Liver (tissue), 9 donors: Measurements from ENCODE around the gene CPSF4. TPM values are rescaled to one million over a fixed set of nuclear protein-coding genes. Genes with fewer than 3 reads are reported as not detected.
A peak's percentile ranks its signal among the peaks of the same experiment; 100 is the strongest.

ENCODE experiments used
- DNase-seq: peaks from one replicate; pipeline ENCODE4 v3.0.0-alpha.2; 2017; ENCODE audit warnings: low spot score
- H3K27ac ChIP-seq, 2 donors: one replicate each; pipeline ENCODE4 v1.7.0; 2013; ENCODE audit warnings: inconsistent platforms in 2 of 2, low read length in 2 of 2, control low read depth in 1 of 2, low read depth in 1 of 2, mild to moderate bottlenecking in 1 of 2
- H3K27me3 ChIP-seq, 4 donors: one replicate each; pipeline versions ENCODE4 v1.6.1 to v1.7.0; 2013; ENCODE audit warnings: low read length in 3 of 4, inconsistent platforms in 1 of 4, mild to moderate bottlenecking in 1 of 4, moderate library complexity in 1 of 4; ENCODE audit not compliant: control insufficient read depth in 4 of 4, insufficient read depth in 4 of 4
- H3K36me3 ChIP-seq, 4 donors: one replicate each; pipeline versions ENCODE4 v1.6.1 to v1.7.0; 2013; ENCODE audit warnings: low read length in 3 of 4, mild to moderate bottlenecking in 3 of 4, low read depth in 1 of 4, moderate library complexity in 1 of 4; ENCODE audit not compliant: control insufficient read depth in 4 of 4, insufficient read depth in 3 of 4
- H3K4me1 ChIP-seq, 4 donors: one replicate each; pipeline versions ENCODE4 v1.6.1 to v1.7.0; 2013; ENCODE audit warnings: low read length in 3 of 4, mild to moderate bottlenecking in 3 of 4, moderate library complexity in 1 of 4; ENCODE audit not compliant: control insufficient read depth in 4 of 4, insufficient read depth in 4 of 4
- H3K4me3 ChIP-seq, 3 donors: one replicate each; pipeline versions ENCODE4 v1.6.1 to v1.7.0; 2013; ENCODE audit warnings: low read length in 3 of 3, control low read depth in 1 of 3, low read depth in 1 of 3, mild to moderate bottlenecking in 1 of 3
- H3K9ac ChIP-seq, 2 donors: one replicate each; pipeline ENCODE4 v1.7.0; 2013; ENCODE audit warnings: low read length in 2 of 2, mild to moderate bottlenecking in 2 of 2, moderate library complexity in 2 of 2, control low read depth in 1 of 2, low read depth in 1 of 2
- H3K9me3 ChIP-seq, 4 donors: one replicate each; pipeline versions ENCODE4 v1.6.1 to v1.7.0; 2013; ENCODE audit warnings: low read length in 3 of 4; ENCODE audit not compliant: control insufficient read depth in 4 of 4
- ATF3 ChIP-seq: IDR thresholded peaks from 2 replicates; pipeline ENCODE4 v1.6.1; 2016; ENCODE audit warnings: antibody characterized with exemption
- EGR1 ChIP-seq, 2 donors: IDR thresholded peaks; 2 replicates each; pipeline ENCODE4 v1.6.1; 2016 to 2018; ENCODE audit warnings: antibody characterized with exemption in 2 of 2, low read depth in 2 of 2
- FOXA1 ChIP-seq: IDR thresholded peaks from 2 replicates; pipeline ENCODE4 v1.6.1; 2016; ENCODE audit warnings: antibody characterized with exemption
- FOXA2 ChIP-seq: IDR thresholded peaks from 2 replicates; pipeline ENCODE4 v1.6.1; 2016; ENCODE audit warnings: antibody characterized with exemption
- GABPA ChIP-seq, 2 donors: IDR thresholded peaks in 1 of 2; conservative IDR thresholded peaks in 1 of 2; 2 replicates each; pipeline ENCODE4 v1.6.1; 2016; ENCODE audit warnings: antibody characterized with exemption in 2 of 2, mild to moderate bottlenecking in 1 of 2, moderate library complexity in 1 of 2
- HNF4A ChIP-seq, 2 donors: conservative IDR thresholded peaks; 2 replicates each; pipeline ENCODE4 v1.6.1; 2016; ENCODE audit warnings: antibody characterized with exemption in 2 of 2, mild to moderate bottlenecking in 2 of 2
- HNF4G ChIP-seq: IDR thresholded peaks from 2 replicates; pipeline ENCODE4 v1.6.1; 2016; ENCODE audit warnings: antibody characterized with exemption
- JUND ChIP-seq, 2 donors: IDR thresholded peaks; 2 replicates each; pipeline ENCODE4 v1.6.1; 2016; ENCODE audit warnings: antibody characterized with exemption in 2 of 2
- NR2F2 ChIP-seq: IDR thresholded peaks from 2 replicates; pipeline ENCODE4 v1.6.1; 2016; ENCODE audit warnings: antibody characterized with exemption
- RAD21 ChIP-seq, 2 donors: IDR thresholded peaks; 2 replicates each; pipeline ENCODE4 v1.6.1; 2016; ENCODE audit warnings: antibody characterized with exemption in 2 of 2, mild to moderate bottlenecking in 2 of 2
- REST ChIP-seq: IDR thresholded peaks from 2 replicates; pipeline ENCODE4 v1.6.1; 2016; ENCODE audit warnings: antibody characterized with exemption, mild to moderate bottlenecking
- RXRA ChIP-seq, 2 donors: IDR thresholded peaks; 2 replicates each; pipeline ENCODE4 v1.6.1; 2017 to 2018; ENCODE audit warnings: antibody characterized with exemption in 2 of 2, mild to moderate bottlenecking in 1 of 2
- SP1 ChIP-seq: IDR thresholded peaks from 2 replicates; pipeline ENCODE4 v1.6.1; 2018; ENCODE audit warnings: antibody characterized with exemption, mild to moderate bottlenecking
- TAF1 ChIP-seq: conservative IDR thresholded peaks from 2 replicates; pipeline ENCODE4 v1.6.1; 2016; ENCODE audit warnings: antibody characterized with exemption, mild to moderate bottlenecking
- YY1 ChIP-seq: IDR thresholded peaks from 2 replicates; pipeline ENCODE4 v1.6.1; 2016; ENCODE audit warnings: antibody characterized with exemption, mild to moderate bottlenecking
- WGBS: extraction: QIAGEN DNeasy Blood & Tissue Kit; methylation state at CpG from one replicate; pipeline ENCODE4 v1.1.7; 2013; 5-methylcytosine and 5-hydroxymethylcytosine counted together
- polyA plus RNA-seq, 2 donors: library from polyadenylated mRNA; stranded (reverse) in 1 of 2; unstranded in 1 of 2; fragments of 200-250 nt in 1 of 2; fragments of >200 nt in 1 of 2; fragmentation: Nextera tagmentation in 1 of 2; extraction: Ambion mirVana in 1 of 2; gene quantifications; one replicate each; pipeline versions ENCODE4 v1.2.1 to v1.2.3, GENCODE V29; 2013 to 2015
- total RNA-seq, 2 donors: library from RNA; depleted of rRNA; stranded (reverse); fragments of >200 nt; gene quantifications; one replicate each; pipeline ENCODE4 v1.2.3, GENCODE V29; 2014
- TF ChIP-seq, protein P1 (sequence below): IDR thresholded peaks from 2 replicates; pipeline ENCODE4 v1.6.1; 2016; ENCODE audit warnings: antibody characterized with exemption
- TF ChIP-seq, protein P2 (sequence below): fragments of 150-350 bp; IDR thresholded peaks from 2 replicates; pipeline ENCODE4 v1.5.1; 2017; ENCODE audit warnings: improper control_type of control experiment, low read depth, low read length; ENCODE audit not compliant: missing input control
- TF ChIP-seq, protein P3 (sequence below): IDR thresholded peaks from 2 replicates; pipeline ENCODE4 v1.6.1; 2016; ENCODE audit warnings: antibody characterized with exemption
- donor health status: healthy.
- donor health status: healthy.
- donor health status: healthy.
- donor health status: healthy.
- donor health status: healthy.

CPSF4 gene
- total and polyA plus RNA-seq, 4 donors: 7.1 to 15.3 (median 10.5) TPM

- TF ChIP-seq, protein P1, sequence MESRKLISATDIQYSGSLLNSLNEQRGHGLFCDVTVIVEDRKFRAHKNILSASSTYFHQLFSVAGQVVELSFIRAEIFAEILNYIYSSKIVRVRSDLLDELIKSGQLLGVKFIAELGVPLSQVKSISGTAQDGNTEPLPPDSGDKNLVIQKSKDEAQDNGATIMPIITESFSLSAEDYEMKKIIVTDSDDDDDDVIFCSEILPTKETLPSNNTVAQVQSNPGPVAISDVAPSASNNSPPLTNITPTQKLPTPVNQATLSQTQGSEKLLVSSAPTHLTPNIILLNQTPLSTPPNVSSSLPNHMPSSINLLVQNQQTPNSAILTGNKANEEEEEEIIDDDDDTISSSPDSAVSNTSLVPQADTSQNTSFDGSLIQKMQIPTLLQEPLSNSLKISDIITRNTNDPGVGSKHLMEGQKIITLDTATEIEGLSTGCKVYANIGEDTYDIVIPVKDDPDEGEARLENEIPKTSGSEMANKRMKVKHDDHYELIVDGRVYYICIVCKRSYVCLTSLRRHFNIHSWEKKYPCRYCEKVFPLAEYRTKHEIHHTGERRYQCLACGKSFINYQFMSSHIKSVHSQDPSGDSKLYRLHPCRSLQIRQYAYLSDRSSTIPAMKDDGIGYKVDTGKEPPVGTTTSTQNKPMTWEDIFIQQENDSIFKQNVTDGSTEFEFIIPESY: no peak
Observed at GRCh38 chr7:99493823-99494222, 55.1 kb downstream of the CPSF4 start (continued).

- Histone ChIP-seq H3K27me3 (no peaks in the 10 kb centered on the region), H3K36me3 (peaks cover 13 to 25% (median 19%) of the 10 kb centered on the region in 4 donors), H3K9ac (no peak overlapping the region), H3K9me3 (peaks cover 12 to 15% (median 13%) of the 10 kb centered on the region in 4 donors), H3K27ac (no peak overlapping the region), H3K4me3 (peak overlapping the region in 2 of 3 donors; percentile 60 to 75), H3K4me1 (peaks cover 9 to 22% (median 19%) of the 10 kb centered on the region in 4 donors)
- TF ChIP-seq EGR1 (IDR thresholded peaks at IDR 0.05; ENCODE audit: low read depth in 2 of 2): no peak
- no peak for TF ChIP-seq RXRA (IDR thresholded peaks at IDR 0.05)
- TF ChIP-seq, protein P2, sequence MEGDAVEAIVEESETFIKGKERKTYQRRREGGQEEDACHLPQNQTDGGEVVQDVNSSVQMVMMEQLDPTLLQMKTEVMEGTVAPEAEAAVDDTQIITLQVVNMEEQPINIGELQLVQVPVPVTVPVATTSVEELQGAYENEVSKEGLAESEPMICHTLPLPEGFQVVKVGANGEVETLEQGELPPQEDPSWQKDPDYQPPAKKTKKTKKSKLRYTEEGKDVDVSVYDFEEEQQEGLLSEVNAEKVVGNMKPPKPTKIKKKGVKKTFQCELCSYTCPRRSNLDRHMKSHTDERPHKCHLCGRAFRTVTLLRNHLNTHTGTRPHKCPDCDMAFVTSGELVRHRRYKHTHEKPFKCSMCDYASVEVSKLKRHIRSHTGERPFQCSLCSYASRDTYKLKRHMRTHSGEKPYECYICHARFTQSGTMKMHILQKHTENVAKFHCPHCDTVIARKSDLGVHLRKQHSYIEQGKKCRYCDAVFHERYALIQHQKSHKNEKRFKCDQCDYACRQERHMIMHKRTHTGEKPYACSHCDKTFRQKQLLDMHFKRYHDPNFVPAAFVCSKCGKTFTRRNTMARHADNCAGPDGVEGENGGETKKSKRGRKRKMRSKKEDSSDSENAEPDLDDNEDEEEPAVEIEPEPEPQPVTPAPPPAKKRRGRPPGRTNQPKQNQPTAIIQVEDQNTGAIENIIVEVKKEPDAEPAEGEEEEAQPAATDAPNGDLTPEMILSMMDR: no peak
- TF ChIP-seq REST: no peak
- TF ChIP-seq, protein P1: no peak
- no peak for TF ChIP-seq SP1
- TF ChIP-seq HNF4A (conservative IDR thresholded peaks at IDR 0.05): no peak
- TF ChIP-seq HNF4G: no peak
- no peak for TF ChIP-seq GABPA (IDR thresholded peaks at IDR 0.05 in 1 of 2, conservative IDR thresholded peaks at IDR 0.05 in 1 of 2)
- TF ChIP-seq, protein P3, sequence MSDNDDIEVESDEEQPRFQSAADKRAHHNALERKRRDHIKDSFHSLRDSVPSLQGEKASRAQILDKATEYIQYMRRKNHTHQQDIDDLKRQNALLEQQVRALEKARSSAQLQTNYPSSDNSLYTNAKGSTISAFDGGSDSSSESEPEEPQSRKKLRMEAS: no peak
- TF ChIP-seq TAF1: no peak
- no peak for TF ChIP-seq RAD21 (IDR thresholded peaks at IDR 0.05)
- TF ChIP-seq FOXA1: no peak
- no peak for TF ChIP-seq YY1
- no peak for TF ChIP-seq NR2F2
- TF ChIP-seq ATF3: no peak
- no peak for TF ChIP-seq FOXA2
- TF ChIP-seq JUND (IDR thresholded peaks at IDR 0.05): no peak
- WGBS: 87% methylated on average over 6 of the region's 6 CpGs
- DNase-seq: no peak
Observed at GRCh38 chr7:99497766-99498545, 59.2 kb downstream of the CPSF4 start.
